Measurements from ENCODE around the gene PCDHGA6.
"Not testable (repeated sequence)": the region's sequence is repeated elsewhere in the genome, so short reads cannot be mapped to it uniquely, and the experiment has no call there.

Gene PCDHGA6

GRCh38 chr5:141373673-141374317 is at the start of gene PCDHGA6:
Gene PCDHGA6, plus strand, starts transcription at chr5:141373891. Its CDS starts 193 bp downstream, at chr5:141374084.
- DNase-seq (ENCODE audit: low spot score), result peak; percentile 30

DNA sequence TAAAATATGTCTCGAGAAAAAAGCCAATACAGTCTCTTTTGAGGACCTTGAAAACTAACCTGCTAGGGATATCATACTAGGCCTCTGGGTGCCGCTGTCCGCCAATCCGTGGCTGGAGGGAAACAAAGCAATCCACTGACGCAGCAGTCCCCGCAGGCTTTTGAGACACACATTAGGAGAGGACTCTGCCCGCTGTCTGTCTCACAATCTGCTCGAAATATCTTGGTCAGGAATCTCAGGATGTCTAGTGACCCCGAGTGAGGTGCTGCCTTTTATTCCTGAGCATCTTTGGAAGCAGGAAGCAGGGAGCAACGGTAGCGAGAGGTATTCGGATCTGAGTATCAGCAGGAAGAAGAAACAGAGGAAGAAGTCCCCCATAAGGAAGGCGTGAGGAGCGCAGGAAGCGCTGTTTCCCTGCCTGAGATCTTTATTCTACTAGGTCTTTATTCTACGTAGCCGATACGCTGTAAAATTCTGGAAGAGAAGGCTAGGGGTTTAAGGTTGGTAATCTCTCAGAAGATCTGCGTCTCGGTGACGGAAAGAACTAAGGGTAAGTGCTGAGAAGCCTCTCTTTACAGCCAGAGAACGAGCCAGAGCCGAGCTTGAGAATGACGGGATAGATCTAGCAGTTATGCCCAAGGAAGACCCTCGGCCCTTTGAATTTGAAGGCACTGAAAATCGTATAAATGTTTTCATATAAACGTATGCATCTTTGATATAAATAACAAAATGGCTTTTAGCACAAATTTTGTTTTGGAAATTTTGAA is 47.4 kb upstream of the PCDHGA6 start:
- DNase-seq (ENCODE audit: low spot score), result peak; percentile 50

DNA sequence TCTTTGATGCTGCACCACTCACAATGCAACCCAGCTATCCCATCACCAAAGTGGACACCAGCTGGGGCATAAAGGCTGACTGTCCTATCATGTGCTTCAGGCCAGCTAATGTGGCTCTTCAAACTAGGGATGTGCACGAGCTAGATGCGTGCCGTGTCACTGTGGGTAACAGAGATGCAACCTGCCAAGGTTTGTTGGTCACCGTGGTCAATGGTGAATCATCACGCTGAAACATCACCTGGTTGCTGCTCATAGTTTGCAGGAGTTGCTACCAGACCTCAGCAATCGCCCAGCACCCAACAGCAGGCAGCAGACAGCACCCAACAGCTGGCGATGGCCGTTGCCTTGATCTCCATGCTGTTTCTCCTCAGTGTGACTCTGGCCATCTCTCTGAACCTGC is 45.5 kb upstream of the PCDHGA6 start:
- no peak for DNase-seq (ENCODE audit: low spot score)

DNA sequence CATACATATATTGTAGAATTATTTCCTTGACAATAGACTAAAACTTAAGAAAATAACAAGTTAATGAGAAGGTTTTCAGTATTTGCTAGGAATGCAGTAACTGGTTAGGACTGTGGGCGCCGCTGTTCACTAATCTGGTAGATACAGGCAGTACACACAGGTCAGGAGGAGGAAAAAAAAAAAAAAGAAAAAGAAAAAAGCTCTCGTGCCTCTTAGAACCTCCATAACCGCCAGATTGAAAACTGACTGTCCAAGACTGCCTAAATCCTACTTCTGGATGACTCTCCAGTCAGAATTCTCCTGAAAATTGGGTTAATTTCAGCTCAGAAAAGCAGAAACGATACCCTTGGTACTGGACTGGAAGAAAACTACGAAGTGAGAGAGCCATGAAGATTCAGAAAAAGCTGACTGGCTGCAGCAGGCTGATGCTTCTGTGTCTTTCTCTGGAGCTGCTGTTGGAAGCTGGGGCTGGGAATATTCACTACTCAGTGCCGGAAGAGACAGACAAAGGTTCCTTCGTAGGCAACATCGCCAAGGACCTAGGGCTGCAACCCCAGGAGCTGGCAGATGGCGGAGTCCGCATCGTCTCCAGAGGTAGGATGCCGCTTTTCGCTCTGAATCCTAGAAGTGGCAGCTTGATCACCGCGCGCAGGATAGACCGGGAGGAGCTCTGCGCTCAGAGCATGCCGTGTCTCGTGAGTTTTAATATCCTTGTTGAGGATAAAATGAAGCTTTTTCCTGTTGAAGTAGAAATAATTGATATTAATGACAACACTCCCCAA is 43.2 kb upstream of the PCDHGA6 start, which contains the start of gene PCDHGA1:
Gene PCDHGA1, plus strand, starts transcription at position 216 of the 782 bp plus-strand sequence.
- no peak for DNase-seq (ENCODE audit: low spot score)

DNA sequence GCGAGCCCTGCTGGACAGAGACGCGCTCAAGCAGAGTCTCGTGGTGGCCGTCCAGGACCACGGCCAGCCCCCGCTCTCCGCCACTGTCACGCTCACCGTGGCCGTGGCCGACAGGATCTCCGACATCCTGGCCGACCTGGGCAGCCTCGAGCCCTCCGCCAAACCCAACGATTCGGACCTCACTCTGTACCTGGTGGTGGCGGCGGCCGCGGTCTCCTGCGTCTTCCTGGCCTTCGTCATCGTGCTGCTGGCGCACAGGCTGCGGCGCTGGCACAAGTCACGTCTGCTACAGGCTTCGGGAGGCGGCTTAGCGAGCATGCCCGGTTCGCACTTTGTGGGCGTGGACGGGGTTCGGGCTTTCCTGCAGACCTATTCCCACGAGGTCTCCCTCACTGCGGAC is 41.1 kb upstream of the PCDHGA6 start:
- not testable (repeated sequence) for DNase-seq (ENCODE audit: low spot score)

- DNase-seq (ENCODE audit: low spot score), result no peak
Observed at GRCh38 chr5:141338538-141339306, 35.0 kb upstream of the PCDHGA6 start, which contains the start of gene PCDHGA2. Gene PCDHGA2, plus strand, starts transcription at chr5:141338760.

- not testable (repeated sequence) for DNase-seq (ENCODE audit: low spot score)
Observed at GRCh38 chr5:141340781-141341354, 32.8 kb upstream of the PCDHGA6 start.

DNA sequence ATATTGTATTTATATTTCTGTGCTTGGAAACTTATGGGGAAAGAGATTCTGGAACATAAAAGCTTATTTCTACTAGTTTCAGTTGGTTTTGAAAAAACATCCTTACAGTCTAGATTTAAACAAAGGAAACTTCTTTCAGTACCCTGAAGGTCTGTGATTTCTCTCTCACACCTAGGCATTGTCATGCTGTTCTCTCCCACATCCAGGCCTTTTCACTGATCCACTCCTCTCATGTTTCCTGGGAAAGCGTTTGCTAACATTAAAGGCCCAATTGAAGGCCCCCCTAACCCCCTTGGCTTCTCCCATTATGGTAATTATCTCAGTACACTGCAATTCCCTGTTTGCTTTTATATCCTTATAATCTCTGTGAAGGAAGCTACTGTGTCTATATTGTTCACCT is 30.9 kb upstream of the PCDHGA6 start:
- no peak for DNase-seq (ENCODE audit: low spot score)

DNA sequence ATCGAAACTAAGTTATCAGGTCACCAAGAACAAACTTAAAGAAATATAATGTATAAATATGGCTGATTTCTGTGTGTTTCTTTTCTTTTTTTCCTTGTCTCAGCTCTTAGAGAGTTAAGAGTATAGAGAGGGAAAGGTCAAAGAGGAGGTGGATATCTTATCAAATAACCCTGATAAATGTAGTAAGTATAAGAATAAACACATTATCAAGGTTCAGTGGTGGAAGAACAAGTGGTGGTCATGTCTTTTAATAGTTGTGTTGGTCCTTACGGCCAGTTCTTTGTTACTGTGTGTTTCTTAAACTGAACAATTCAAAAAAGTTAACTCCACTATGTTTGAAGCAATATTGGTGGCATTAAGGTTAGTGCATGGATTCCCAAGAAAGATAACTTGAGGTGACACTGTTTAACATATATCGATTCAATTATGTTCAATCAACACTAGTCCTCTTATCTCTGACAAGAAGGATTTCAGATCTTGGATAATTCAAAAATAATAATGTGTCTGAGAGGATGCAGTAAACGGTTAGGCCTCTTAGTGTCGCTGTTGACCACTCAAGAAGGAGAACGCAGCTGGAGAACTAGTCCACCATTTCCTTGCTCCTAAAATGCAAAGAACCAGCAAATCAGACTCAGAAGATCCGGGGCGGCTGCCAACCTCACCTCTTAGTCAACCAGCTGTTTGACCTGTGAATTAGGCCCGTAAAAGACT is 30.3 kb upstream of the PCDHGA6 start, which contains the start of gene PCDHGA3:
Gene PCDHGA3, plus strand, starts transcription at position 588 of the 711 bp plus-strand sequence. CDS start 205 bp downstream, outside the sequence.
- DNase-seq (ENCODE audit: low spot score), result no peak

GRCh38 chr5:141343953-141344463 is 29.7 kb upstream of the PCDHGA6 start:
- DNase-seq (ENCODE audit: low spot score), result no peak

- DNase-seq (ENCODE audit: low spot score), result no peak
Observed at GRCh38 chr5:141345327-141345726, 28.4 kb upstream of the PCDHGA6 start.

DNA sequence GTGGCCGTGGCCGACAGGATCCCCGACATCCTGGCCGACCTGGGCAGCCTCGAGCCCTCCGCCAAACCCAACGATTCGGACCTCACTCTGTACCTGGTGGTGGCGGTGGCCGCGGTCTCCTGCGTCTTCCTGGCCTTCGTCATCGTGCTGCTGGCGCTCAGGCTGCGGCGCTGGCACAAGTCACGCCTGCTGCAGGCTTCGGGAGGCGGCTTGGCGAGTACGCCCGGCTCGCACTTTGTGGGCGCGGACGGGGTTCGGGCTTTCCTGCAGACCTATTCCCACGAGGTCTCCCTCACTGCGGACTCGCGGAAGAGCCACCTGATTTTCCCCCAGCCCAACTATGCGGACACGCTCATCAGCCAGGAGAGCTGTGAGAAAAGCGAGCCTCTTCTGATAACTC is 27.7 kb upstream of the PCDHGA6 start:
- not testable (repeated sequence) for DNase-seq (ENCODE audit: low spot score)

GRCh38 chr5:141349917-141350619 is 23.6 kb upstream of the PCDHGA6 start, which contains the start of gene PCDHGB1:
Gene PCDHGB1, plus strand, starts transcription at chr5:141350099. Its CDS starts 162 bp downstream, at chr5:141350261.
- peak; percentile 21 for DNase-seq (ENCODE audit: low spot score)

DNA sequence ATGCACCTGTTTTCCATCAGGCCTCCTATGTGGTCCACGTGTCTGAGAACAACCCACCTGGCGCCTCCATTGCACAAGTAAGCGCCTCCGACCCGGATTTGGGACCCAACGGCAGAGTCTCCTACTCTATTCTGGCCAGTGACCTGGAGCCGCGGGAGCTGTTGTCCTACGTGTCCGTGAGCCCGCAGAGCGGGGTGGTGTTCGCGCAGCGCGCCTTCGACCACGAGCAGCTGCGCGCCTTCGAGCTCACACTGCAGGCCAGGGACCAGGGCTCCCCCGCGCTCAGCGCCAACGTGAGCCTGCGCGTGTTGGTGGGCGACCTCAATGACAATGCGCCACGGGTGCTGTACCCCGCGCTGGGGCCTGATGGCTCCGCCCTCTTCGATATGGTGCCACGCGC is 22.1 kb upstream of the PCDHGA6 start:
- DNase-seq (ENCODE audit: low spot score), result no peak

- DNase-seq (ENCODE audit: low spot score), result no peak
Observed at GRCh38 chr5:141354900-141355469, 18.7 kb upstream of the PCDHGA6 start, which contains the start of gene PCDHGA4. Gene PCDHGA4, plus strand, starts transcription at chr5:141355021. Its CDS starts 87 bp downstream, at chr5:141355108.

DNA sequence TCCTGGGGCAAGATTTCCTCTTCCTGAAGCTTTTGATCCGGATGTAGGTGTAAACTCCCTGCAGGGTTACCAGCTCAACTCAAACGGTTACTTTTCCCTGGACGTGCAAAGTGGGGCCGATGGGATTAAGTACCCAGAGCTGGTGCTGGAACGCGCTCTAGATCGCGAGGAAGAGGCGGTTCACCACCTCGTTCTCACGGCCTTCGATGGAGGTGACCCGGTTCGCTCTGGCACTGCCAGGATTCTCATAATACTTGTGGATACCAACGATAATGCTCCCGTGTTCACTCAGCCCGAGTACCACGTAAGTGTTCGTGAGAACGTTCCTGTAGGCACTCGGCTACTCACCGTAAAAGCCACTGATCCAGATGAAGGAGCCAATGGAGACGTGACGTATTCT is 18.1 kb upstream of the PCDHGA6 start:
- no peak for DNase-seq (ENCODE audit: low spot score)

DNA sequence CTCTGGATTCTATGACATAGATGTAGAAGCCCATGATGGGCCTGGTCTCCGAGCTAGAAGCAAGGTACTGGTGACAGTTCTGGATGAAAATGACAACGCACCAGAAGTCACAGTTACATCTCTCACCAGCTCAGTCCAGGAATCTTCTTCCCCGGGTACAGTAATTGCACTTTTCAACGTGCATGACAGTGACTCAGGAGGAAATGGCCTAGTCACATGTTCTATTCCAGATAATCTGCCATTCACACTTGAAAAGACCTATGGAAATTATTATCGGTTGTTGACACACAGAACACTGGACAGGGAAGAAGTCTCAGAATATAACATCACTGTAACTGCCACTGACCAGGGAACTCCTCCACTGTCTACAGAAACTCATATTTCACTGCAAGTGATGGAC is 17.6 kb upstream of the PCDHGA6 start:
- no peak for DNase-seq (ENCODE audit: low spot score)

- no peak for DNase-seq (ENCODE audit: low spot score)
Observed at GRCh38 chr5:141356950-141357349, 16.7 kb upstream of the PCDHGA6 start.

- peak; percentile 31 for DNase-seq (ENCODE audit: low spot score)
Observed at GRCh38 chr5:141359790-141360426, 13.8 kb upstream of the PCDHGA6 start, which contains the start of gene PCDHGB2. Gene PCDHGB2, plus strand, starts transcription at chr5:141359994. Its CDS starts 142 bp downstream, at chr5:141360136.

Data from SW480 (cell line).